ENCODE measurements around the gene TRIM56. TPM values are rescaled to one million over a fixed set of nuclear protein-coding genes. Genes with fewer than 3 reads are reported as not detected.

The TRIM56 gene
- total and polyA plus RNA-seq, 9 of the 15 experiments (the other 6 are each of a cell fraction or from before 2014, with no cell fraction given), result 2.0 to 29.7 (median 11.6) TPM

GRCh38 chr7:101111261-101111660, 26.0 kb downstream of the TRIM56 start:
- H3K27ac ChIP-seq (ENCODE audit: extremely low read depth, low read depth, low read length), result no peak overlapping the region

GRCh38 chr7:101112233-101112632, 27.0 kb downstream of the TRIM56 start:
- H3K9me3 ChIP-seq (replicated peaks; ENCODE audit: control insufficient read depth, insufficient read depth, low read depth, low read length), result no peaks in the 10 kb centered on the region
- WGBS (ENCODE audit: insufficient coverage, low coverage, missing lambda C conversion rate), result 50% methylated on average over 11 of the region's 11 CpGs
- POLR2A ChIA-PET, result interaction anchor here (0.5 to 1.3 kb wide), 5 partner anchors 11 to 216 kb away, joined by 3 to 5 read pairs (median 4); no protein-coding TSS in a partner anchor
- TF ChIP-seq TOE1 (IDR thresholded peaks at IDR 0.05; ENCODE audit: borderline replicate concordance) (no peak), TOE1 (CRISPR knock-in tag; IDR thresholded peaks at IDR 0.05; ENCODE audit: borderline replicate concordance, low read depth) (no peak), BRD4 (IDR thresholded peaks at IDR 0.05) (no peak), CEBPB (tag; IDR thresholded peaks at IDR 0.05) (no peak), SP2 (IDR thresholded peaks at IDR 0.05; ENCODE audit: extremely low read depth, low read depth, low read length, poor library complexity, severe bottlenecking) (no peak), SMAD1 (IDR thresholded peaks at IDR 0.05; ENCODE audit: low read depth, low read length, partially characterized antibody) (no peak), ARHGAP35 (IDR thresholded peaks at IDR 0.05; ENCODE audit: partially characterized antibody) (no peak), RAD51 (IDR thresholded peaks at IDR 0.05; ENCODE audit: borderline replicate concordance, low read depth) (no peak), PRDM10 (IDR thresholded peaks at IDR 0.05; ENCODE audit: partially characterized antibody) (peak; percentile 34), NFIC (IDR thresholded peaks at IDR 0.05) (peak; percentile 57)

More at GRCh38 chr7:101111261-101111660, 26.0 kb downstream of the TRIM56 start:
- no peaks in the 10 kb centered on the region for H3K9me3 ChIP-seq (replicated peaks; ENCODE audit: control insufficient read depth, insufficient read depth, low read depth, low read length)
- H3K36me3 ChIP-seq (ENCODE audit: control insufficient read depth, insufficient read depth, low read length), result no peaks in the 10 kb centered on the region
- no peak overlapping the region for H3K4me2 ChIP-seq (ENCODE audit: insufficient read depth, low read length)
- intact Hi-C loops (cut with micrococcal nuclease), result no loop called here
- H3K27me3 ChIP-seq (ENCODE audit: control insufficient read depth in 2 of 2, insufficient read depth in 2 of 2, low read length in 2 of 2), result no peaks in the 10 kb centered on the region
- BruUV-seq (replicated peaks), result no TSS peak
- TF ChIP-seq TCF3 (CRISPR knock-in tag; IDR thresholded peaks at IDR 0.05) (no peak), RFX7 (CRISPR knock-in tag; IDR thresholded peaks at IDR 0.05) (no peak), CREBBP (IDR thresholded peaks at IDR 0.05; ENCODE audit: low read depth, low read length) (no peak)
- H3K79me2 ChIP-seq (ENCODE audit: control insufficient read depth, insufficient read depth, low read length), result no peaks in the 10 kb centered on the region
- WGBS (ENCODE audit: insufficient coverage, low coverage, missing lambda C conversion rate), result 51% methylated on average over 4 of the region's 5 CpGs
- no peak overlapping the region; a peak in 1 of 4 replicates for H3K9ac ChIP-seq (ENCODE audit: insufficient read depth in 1 of 2, low read depth in 2 of 2, low read length in 2 of 2)
- ChIA-PET CTCF (ENCODE audit: low intra/inter-chr PET ratio) (no interaction called here), POLR2A (interaction anchor here (0.6 to 1.3 kb wide), 5 partner anchors 10 to 24 kb away, joined by 3 to 5 read pairs (median 3); no protein-coding TSS in a partner anchor)
- DNase-seq (ENCODE audit: extremely low read depth in 1 of 4, low spot score in 3 of 4) (no peak), FAIRE-seq (no peak), ATAC-seq (no peak)
- H3K4me1 ChIP-seq (replicated peaks in 1 of 2; ENCODE audit: control insufficient read depth in 2 of 2, insufficient read depth in 2 of 2, low read length in 2 of 2), result peaks cover 0 to 18% of the 10 kb centered on the region in 2 experiments
- H3K9me1 ChIP-seq (ENCODE audit: control insufficient read depth, insufficient read depth, low read length), result no peaks in the 10 kb centered on the region
- H4K20me1 ChIP-seq (replicated peaks; ENCODE audit: control insufficient read depth, insufficient read depth, low read length), result no peaks in the 10 kb centered on the region
- no peak overlapping the region for H2AFZ ChIP-seq (ENCODE audit: low read depth, low read length)
- in situ Hi-C loops (cut with MboI), result no loop called here
- no peak overlapping the region for H3K4me3 ChIP-seq

More at GRCh38 chr7:101112233-101112632, 27.0 kb downstream of the TRIM56 start:
- Histone ChIP-seq H3K4me3 (no peak overlapping the region), H2AFZ (ENCODE audit: low read depth, low read length) (peak overlapping the region; percentile 9; the same call in 1 of the 2 replicates), H3K4me2 (ENCODE audit: insufficient read depth, low read length) (no peak overlapping the region), H3K27ac (ENCODE audit: extremely low read depth, low read depth, low read length) (no peak overlapping the region), H4K20me1 (replicated peaks; ENCODE audit: control insufficient read depth, insufficient read depth, low read length) (no peaks in the 10 kb centered on the region), H3K27me3 (ENCODE audit: control insufficient read depth in 2 of 2, insufficient read depth in 2 of 2, low read length in 2 of 2) (no peaks in the 10 kb centered on the region), H3K79me2 (ENCODE audit: control insufficient read depth, insufficient read depth, low read length) (no peaks in the 10 kb centered on the region), H3K9me1 (ENCODE audit: control insufficient read depth, insufficient read depth, low read length) (no peaks in the 10 kb centered on the region), H3K36me3 (ENCODE audit: control insufficient read depth, insufficient read depth, low read length) (no peaks in the 10 kb centered on the region), H3K9ac (ENCODE audit: insufficient read depth in 1 of 2, low read depth in 2 of 2, low read length in 2 of 2) (peak overlapping the region in 1 of 2 experiments; percentile 46; a peak in 1 of 4 replicates), H3K4me1 (replicated peaks in 1 of 2; ENCODE audit: control insufficient read depth in 2 of 2, insufficient read depth in 2 of 2, low read length in 2 of 2) (peaks cover 0 to 18% of the 10 kb centered on the region in 2 experiments)
- ATAC-seq (no peak), DNase-seq (ENCODE audit: extremely low read depth in 1 of 4, low spot score in 3 of 4) (no peak), FAIRE-seq (no peak)
- in situ Hi-C loops (cut with MboI), result no loop called here
- BruUV-seq (replicated peaks), result no TSS peak
- CTCF ChIA-PET (ENCODE audit: low intra/inter-chr PET ratio), result no interaction called here
- intact Hi-C loops (cut with micrococcal nuclease), result no loop called here

Measured in K562 (cell line).